Duodenal mucosa (tissue), 2 donors: Measurements from ENCODE around the gene SLC9A7.

Source experiments
- H3K27ac ChIP-seq: one replicate; pipeline ENCODE4 v1.7.0; 2013; ENCODE audit warnings: low read depth, low read length
- H3K27me3 ChIP-seq, 2 donors: one replicate each; pipeline ENCODE4 v1.7.0; 2013; ENCODE audit warnings: low read length in 2 of 2, control low read depth in 1 of 2; ENCODE audit not compliant: insufficient read depth in 2 of 2, control insufficient read depth in 1 of 2
- H3K36me3 ChIP-seq, 2 donors: one replicate each; pipeline ENCODE4 v1.7.0; 2013; ENCODE audit warnings: low read length in 2 of 2, control low read depth in 1 of 2; ENCODE audit not compliant: insufficient read depth in 2 of 2, control insufficient read depth in 1 of 2
- H3K4me1 ChIP-seq, 2 donors: one replicate each; pipeline ENCODE4 v1.7.0; 2013; ENCODE audit warnings: low read length in 2 of 2, control low read depth in 1 of 2; ENCODE audit not compliant: insufficient read depth in 2 of 2, control insufficient read depth in 1 of 2
- H3K4me3 ChIP-seq, 2 donors: one replicate each; pipeline ENCODE4 v1.7.0; 2013; ENCODE audit warnings: low read length in 2 of 2, low read depth in 1 of 2
- H3K9ac ChIP-seq, 2 donors: one replicate each; pipeline ENCODE4 v1.7.0; 2013; ENCODE audit warnings: low read length in 2 of 2, low read depth in 1 of 2
- H3K9me3 ChIP-seq, 2 donors: one replicate each; pipeline ENCODE4 v1.7.0; 2013; ENCODE audit warnings: low read length in 2 of 2, control low read depth in 1 of 2; ENCODE audit not compliant: control insufficient read depth in 1 of 2

Gene SLC9A7

DNA sequence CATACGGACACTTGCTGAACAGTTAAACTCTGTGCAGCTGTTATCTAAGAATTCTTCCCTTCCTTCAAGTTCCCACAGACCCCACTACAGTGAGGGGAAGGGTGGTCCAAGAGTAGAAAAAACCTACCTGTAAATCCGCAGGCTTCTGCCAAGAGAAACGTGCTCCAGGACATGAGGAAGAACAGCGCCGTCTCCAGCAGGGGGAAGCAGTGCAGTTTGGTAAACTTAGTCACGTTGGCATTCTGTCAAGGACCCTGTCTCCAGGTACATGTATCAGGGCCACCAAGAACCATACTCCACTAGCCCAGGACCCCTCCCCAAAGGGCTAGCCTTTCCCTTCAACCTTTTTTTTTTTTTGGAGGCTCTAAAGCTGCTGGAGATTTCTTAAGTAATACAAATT lies 105.4 kb downstream of the SLC9A7 start:
- Histone ChIP-seq H3K27ac (no peak overlapping the region), H3K36me3 (no peaks in the 10 kb centered on the region), H3K9me3 (no peaks in the 10 kb centered on the region), H3K27me3 (no peaks in the 10 kb centered on the region), H3K4me3 (no peak overlapping the region), H3K9ac (no peak overlapping the region), H3K4me1 (no peaks in the 10 kb centered on the region)

GRCh38 chrX:46649421-46650260 lies 109.3 kb downstream of the SLC9A7 start:
- no peaks in the 10 kb centered on the region for H3K27me3 ChIP-seq
- no peaks in the 10 kb centered on the region for H3K9me3 ChIP-seq
- H3K4me3 ChIP-seq, result no peak overlapping the region
- H3K27ac ChIP-seq, result no peak overlapping the region
- no peaks in the 10 kb centered on the region for H3K4me1 ChIP-seq
- no peaks in the 10 kb centered on the region for H3K36me3 ChIP-seq
- H3K9ac ChIP-seq, result no peak overlapping the region

- Histone ChIP-seq H3K9ac (no peak overlapping the region), H3K4me3 (no peak overlapping the region), H3K27me3 (no peaks in the 10 kb centered on the region), H3K4me1 (no peaks in the 10 kb centered on the region), H3K36me3 (no peaks in the 10 kb centered on the region), H3K27ac (no peak overlapping the region), H3K9me3 (no peaks in the 10 kb centered on the region)
Observed at GRCh38 chrX:46648660-46649059, 110.3 kb downstream of the SLC9A7 start.

DNA sequence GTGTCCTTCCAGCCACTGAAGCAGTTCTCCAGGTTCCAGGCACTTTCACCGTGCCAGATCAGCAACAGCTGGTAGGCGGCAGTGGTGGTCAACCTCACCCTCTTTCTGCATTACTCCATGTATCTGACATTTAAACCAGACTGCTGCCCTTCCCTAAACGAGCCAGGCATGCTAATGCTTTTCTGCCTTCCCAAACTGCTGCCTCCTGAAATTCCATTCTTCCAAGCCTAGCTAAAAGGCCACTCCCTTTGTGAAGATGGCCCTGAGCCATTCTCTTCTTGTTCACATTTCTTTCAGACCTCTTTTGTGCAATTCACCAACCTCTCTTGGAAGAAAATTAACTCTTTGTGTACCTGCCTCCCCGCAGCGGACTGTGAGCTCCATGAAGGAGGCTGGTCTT lies 111.7 kb downstream of the SLC9A7 start:
- Histone ChIP-seq H3K36me3 (no peaks in the 10 kb centered on the region), H3K9ac (no peak overlapping the region), H3K27ac (no peak overlapping the region), H3K27me3 (no peaks in the 10 kb centered on the region), H3K4me3 (no peak overlapping the region), H3K4me1 (no peaks in the 10 kb centered on the region), H3K9me3 (no peaks in the 10 kb centered on the region)

GRCh38 chrX:46645614-46646013 lies 113.3 kb downstream of the SLC9A7 start:
- Histone ChIP-seq H3K27ac (no peak overlapping the region), H3K4me1 (no peaks in the 10 kb centered on the region), H3K4me3 (no peak overlapping the region), H3K27me3 (no peaks in the 10 kb centered on the region), H3K9me3 (no peaks in the 10 kb centered on the region), H3K9ac (no peak overlapping the region), H3K36me3 (no peaks in the 10 kb centered on the region)

DNA sequence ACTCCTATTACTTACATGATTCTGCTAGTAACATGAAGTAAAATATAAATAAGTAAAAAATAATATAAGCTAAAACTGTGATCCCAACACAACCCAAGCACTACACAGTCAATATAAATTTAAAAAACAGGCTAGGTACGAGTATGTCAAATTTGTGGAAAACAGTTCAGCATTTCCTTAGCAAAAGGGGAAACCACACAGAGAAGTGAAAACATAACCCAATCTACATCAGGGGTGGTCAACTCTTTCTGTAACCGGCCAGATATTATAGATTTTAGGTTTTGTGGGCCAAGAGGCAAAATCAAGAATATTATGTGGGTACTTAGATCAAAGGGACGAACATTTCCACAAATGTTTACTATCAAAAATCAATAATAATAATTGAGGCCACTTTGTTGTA lies 115.3 kb downstream of the SLC9A7 start:
- H3K4me3 ChIP-seq, result no peak overlapping the region
- H3K36me3 ChIP-seq, result no peaks in the 10 kb centered on the region
- no peaks in the 10 kb centered on the region for H3K9me3 ChIP-seq
- H3K27ac ChIP-seq, result no peak overlapping the region
- no peak overlapping the region for H3K9ac ChIP-seq
- no peaks in the 10 kb centered on the region for H3K4me1 ChIP-seq
- no peaks in the 10 kb centered on the region for H3K27me3 ChIP-seq

- Histone ChIP-seq H3K9me3 (no peaks in the 10 kb centered on the region), H3K27me3 (no peaks in the 10 kb centered on the region), H3K4me1 (no peaks in the 10 kb centered on the region), H3K4me3 (no peak overlapping the region), H3K36me3 (no peaks in the 10 kb centered on the region), H3K9ac (no peak overlapping the region), H3K27ac (no peak overlapping the region)
Observed at GRCh38 chrX:46642145-46642544, 116.8 kb downstream of the SLC9A7 start.

- Histone ChIP-seq H3K36me3 (no peaks in the 10 kb centered on the region), H3K27me3 (no peaks in the 10 kb centered on the region), H3K4me3 (no peak overlapping the region), H3K27ac (no peak overlapping the region), H3K9me3 (no peaks in the 10 kb centered on the region), H3K9ac (no peak overlapping the region), H3K4me1 (no peaks in the 10 kb centered on the region)
Observed at GRCh38 chrX:46637938-46638337, 121.0 kb downstream of the SLC9A7 start.

- Histone ChIP-seq H3K4me3 (no peak overlapping the region), H3K9ac (no peak overlapping the region), H3K4me1 (no peaks in the 10 kb centered on the region)
Observed at GRCh38 chrX:46636223-46636622, 122.7 kb downstream of the SLC9A7 start.

DNA sequence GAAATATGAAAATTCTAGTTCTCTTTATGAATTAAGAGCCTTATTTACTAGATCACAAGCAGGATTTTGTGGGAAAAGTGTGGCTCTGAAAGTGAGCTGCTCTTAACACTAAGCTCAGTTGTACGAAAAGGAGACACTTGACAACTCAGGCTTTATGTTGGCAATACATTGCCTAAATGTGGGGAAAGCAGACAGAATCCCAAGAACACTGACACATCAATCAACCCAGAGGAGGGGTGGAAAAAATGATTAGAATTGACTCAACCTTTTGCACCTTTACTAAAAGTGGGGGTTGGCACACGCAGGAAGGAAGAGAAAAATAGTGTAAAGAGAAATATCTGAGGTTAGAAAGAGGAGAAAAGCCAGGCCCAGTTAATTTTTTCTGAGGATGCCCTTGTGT lies 123.7 kb downstream of the SLC9A7 start:
- Histone ChIP-seq H3K27me3 (no peaks in the 10 kb centered on the region), H3K27ac (no peak overlapping the region)

More at GRCh38 chrX:46636223-46636622, 122.7 kb downstream of the SLC9A7 start:
- no peaks in the 10 kb centered on the region for H3K9me3 ChIP-seq
- H3K36me3 ChIP-seq, result no peaks in the 10 kb centered on the region
- no peak overlapping the region for H3K27ac ChIP-seq
- H3K27me3 ChIP-seq, result no peaks in the 10 kb centered on the region

More for the DNA sequence above, 123.7 kb downstream of the SLC9A7 start:
- Histone ChIP-seq H3K36me3 (no peaks in the 10 kb centered on the region), H3K9me3 (no peaks in the 10 kb centered on the region), H3K4me1 (no peaks in the 10 kb centered on the region), H3K9ac (no peak overlapping the region), H3K4me3 (no peak overlapping the region)
